A549 (cell line): ENCODE measurements around the gene CHD9. TPM values are rescaled to one million over a fixed set of nuclear protein-coding genes. Genes with fewer than 3 reads are reported as not detected.

Experiments
- ATAC-seq, 2 experiments: fragments of 200-7000 bp in 1 of 2; fragments of >200 bp in 1 of 2; cut with Nextera tagmentation in 1 of 2; cut with Tn5 transposase in 1 of 2; 3 replicates each; pipeline versions ENCODE4 v1.8.0 to v1.9.1; 2018 to 2020; ENCODE audit warnings: mild to moderate bottlenecking in 1 of 2, moderate library complexity in 1 of 2
- CTCF ChIA-PET: fragments of 300-600 bp; sonication (Branson Sonifier 250); formaldehyde crosslinking; extraction: SDS; loops from one replicate; lab custom pipeline; 2021; ENCODE audit warnings: antibody characterized with exemption, inconsistent platforms; lab: Yijun Ruan, JAX
- POLR2A ChIA-PET: fragments of 350-600 bp; formaldehyde crosslinking; extraction: SDS; loops from one replicate; lab custom pipeline; 2021; ENCODE audit warnings: antibody characterized with exemption, inconsistent platforms; lab: Yijun Ruan, JAX
- DNase-seq, 2 experiments: peaks; one replicate each; pipeline versions ENCODE4 v3.0.0 to v3.0.0-alpha.2; 2011 to 2016; ENCODE audit warnings: low read depth in 1 of 2, low spot score in 1 of 2
- FAIRE-seq: peaks from 2 replicates; lab custom pipeline; 2011; peaks lifted over from hg19 to GRCh38; lab: Jason Lieb, UNC
- H3K27ac ChIP-seq, 2 experiments: fragments of >200 bp; sonication (Bioruptor Twin); formaldehyde crosslinking; 3 replicates each; pipeline ENCODE4 v1.5.1; 2016 to 2017
- H3K4me1 ChIP-seq: fragments of >200 bp; sonication (Bioruptor Twin); formaldehyde crosslinking; 3 replicates; pipeline ENCODE4 v1.6.1; 2016
- H3K4me2 ChIP-seq: fragments of >200 bp; sonication (Bioruptor Twin); formaldehyde crosslinking; 3 replicates; pipeline ENCODE4 v1.6.1; 2016
- H3K4me3 ChIP-seq: fragments of >200 bp; sonication (Bioruptor Twin); formaldehyde crosslinking; 3 replicates; pipeline ENCODE4 v1.5.1; 2016
- H3K9me3 ChIP-seq: fragments of >200 bp; sonication (Bioruptor Twin); formaldehyde crosslinking; 3 replicates; pipeline ENCODE4 v1.6.1; 2016
- BHLHE40 ChIP-seq: IDR thresholded peaks from 2 replicates; pipeline ENCODE4 v1.6.1; 2012; ENCODE audit warnings: low read depth, low read length, inconsistent platforms
- CEBPB ChIP-seq, 2 experiments: fragments of >200 bp in 1 of 2; sonication (Bioruptor Twin) in 1 of 2; formaldehyde crosslinking in 1 of 2; IDR thresholded peaks; 2 replicates each; pipeline ENCODE4 v1.6.1; 2012 to 2016
- EP300 ChIP-seq, 2 experiments: fragments of >200 bp; sonication (Bioruptor Twin); formaldehyde crosslinking; IDR thresholded peaks; 2 replicates in 1 of 2; 3 replicates in 1 of 2; pipeline ENCODE4 v1.6.1; 2016 to 2017
- ESRRA ChIP-seq: fragments of 150-350 bp; IDR thresholded peaks from 2 replicates; pipeline ENCODE4 v1.6.1; 2014; ENCODE audit warnings: mild to moderate bottlenecking, low read length, borderline replicate concordance
- FOSB ChIP-seq: fragments of 250-450 bp; sonication (Bioruptor Pico); IDR thresholded peaks from 2 replicates; pipeline ENCODE4 v1.5.0; 2020; ENCODE audit warnings: mild to moderate bottlenecking, moderate library complexity
- HDAC2 ChIP-seq: fragments of 200-600 bp; sonication (generic); IDR thresholded peaks from 2 replicates; pipeline ENCODE4 v1.6.1; 2016
- HEYL ChIP-seq: fragments of 250-450 bp; sonication (Bioruptor Pico); IDR thresholded peaks from 2 replicates; pipeline ENCODE4 v1.8.0; 2021; ENCODE audit warnings: mild to moderate bottlenecking, moderate library complexity
- HOXB13 ChIP-seq: fragments of 250-450 bp; sonication (Bioruptor Pico); IDR thresholded peaks from 2 replicates; pipeline ENCODE4 v1.5.0; 2020; ENCODE audit warnings: low read depth, mild to moderate bottlenecking, moderate library complexity
- KDM1A ChIP-seq: fragments of 200-600 bp; sonication (generic); IDR thresholded peaks from 2 replicates; pipeline ENCODE4 v1.6.1; 2016; ENCODE audit warnings: low read depth, mild to moderate bottlenecking
- MAZ ChIP-seq: fragments of 150-350 bp; IDR thresholded peaks from 2 replicates; pipeline ENCODE4 v1.6.1; 2014; ENCODE audit warnings: antibody characterized with exemption, low read depth, low read length, borderline replicate concordance
- RAD21 ChIP-seq, 2 experiments: fragments of >200 bp in 1 of 2; sonication (Bioruptor Twin) in 1 of 2; formaldehyde crosslinking in 1 of 2; IDR thresholded peaks in 1 of 2; conservative IDR thresholded peaks in 1 of 2; 2 replicates in 1 of 2; 3 replicates in 1 of 2; pipeline ENCODE4 v1.6.1; 2012 to 2018; ENCODE audit warnings: inconsistent platforms in 1 of 2
- RCOR1 ChIP-seq: fragments of 150-350 bp; IDR thresholded peaks from 2 replicates; pipeline ENCODE4 v1.6.1; 2014; ENCODE audit warnings: antibody characterized with exemption, low read length, low read depth
- SMC3 ChIP-seq: fragments of >200 bp; sonication (Bioruptor Twin); formaldehyde crosslinking; IDR thresholded peaks from 3 replicates; pipeline ENCODE4 v1.6.1; 2018; ENCODE audit warnings: inconsistent platforms
- ZC3H11A ChIP-seq: fragments of 450-650 bp; IDR thresholded peaks from 2 replicates; pipeline ENCODE4 v1.6.1; 2014; ENCODE audit warnings: antibody characterized with exemption, mild to moderate bottlenecking
- WGBS: methylation state at CpG from one replicate; pipeline ENCODE4 v1.1.6; 2017; ENCODE audit errors: missing lambda C conversion rate; 5-methylcytosine and 5-hydroxymethylcytosine counted together
- polyA plus RNA-seq, 4 experiments: library from polyadenylated mRNA; depleted of rRNA in 3 of 4; stranded (reverse); fragments of >200 nt; fragmentation: RNase III in 1 of 4; extraction: RNeasy Plus Mini Kit Qiagen cat#74134 plus additional on column Dnase treatment in 1 of 4; gene quantifications; 2 replicates in 3 of 4; 3 replicates in 1 of 4; pipeline ENCODE4 v1.2.3, GENCODE V29; 2011 to 2017
- TF ChIP-seq, protein P1 (sequence below): fragments of 200-600 bp; sonication (generic); IDR thresholded peaks from 2 replicates; pipeline ENCODE4 v1.6.1; 2016; ENCODE audit warnings: antibody characterized with exemption, mild to moderate bottlenecking, moderate library complexity
- TF ChIP-seq, protein P2 (sequence below): IDR thresholded peaks from 2 replicates; pipeline ENCODE4 v1.6.1; 2012
- TF ChIP-seq, protein P3 (sequence below): IDR thresholded peaks from 2 replicates; pipeline ENCODE4 v1.6.1; 2012; ENCODE audit warnings: low read depth, borderline replicate concordance
- TF ChIP-seq, protein P4 (sequence below): fragments of >200 bp; sonication (Bioruptor Twin); formaldehyde crosslinking; IDR thresholded peaks from 3 replicates; pipeline ENCODE4 v1.5.1; 2016

Gene CHD9
- polyA plus RNA-seq, 2 of the 4 experiments (the other 2 are of a cell fraction), result 17.8 to 51.6 TPM

DNA sequence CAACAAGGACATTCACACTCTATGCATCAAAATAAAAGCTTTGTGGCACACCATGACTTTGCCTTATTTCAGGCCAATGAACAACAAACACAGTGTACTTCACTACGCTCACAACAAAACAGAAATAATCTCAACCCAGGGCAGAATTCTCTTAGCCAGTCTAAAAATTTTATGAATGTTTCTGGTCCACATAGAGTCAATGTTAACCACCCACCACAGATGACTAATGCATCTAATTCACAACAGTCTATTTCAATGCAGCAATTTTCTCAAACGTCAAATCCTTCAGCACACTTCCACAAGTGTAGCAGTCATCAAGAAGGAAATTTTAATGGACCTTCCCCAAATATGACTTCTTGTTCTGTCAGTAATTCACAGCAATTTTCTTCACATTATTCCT lies 101.7 kb downstream of the CHD9 start:
- DNase-seq (no peak), FAIRE-seq (no peak)
- WGBS, result 92% methylated on average over 2 of the region's 2 CpGs
- Histone ChIP-seq H3K9me3 (no peaks in the 10 kb centered on the region), H3K4me3 (no peak overlapping the region)
- TF ChIP-seq KDM1A, result no peak
- TF ChIP-seq, protein P1, sequence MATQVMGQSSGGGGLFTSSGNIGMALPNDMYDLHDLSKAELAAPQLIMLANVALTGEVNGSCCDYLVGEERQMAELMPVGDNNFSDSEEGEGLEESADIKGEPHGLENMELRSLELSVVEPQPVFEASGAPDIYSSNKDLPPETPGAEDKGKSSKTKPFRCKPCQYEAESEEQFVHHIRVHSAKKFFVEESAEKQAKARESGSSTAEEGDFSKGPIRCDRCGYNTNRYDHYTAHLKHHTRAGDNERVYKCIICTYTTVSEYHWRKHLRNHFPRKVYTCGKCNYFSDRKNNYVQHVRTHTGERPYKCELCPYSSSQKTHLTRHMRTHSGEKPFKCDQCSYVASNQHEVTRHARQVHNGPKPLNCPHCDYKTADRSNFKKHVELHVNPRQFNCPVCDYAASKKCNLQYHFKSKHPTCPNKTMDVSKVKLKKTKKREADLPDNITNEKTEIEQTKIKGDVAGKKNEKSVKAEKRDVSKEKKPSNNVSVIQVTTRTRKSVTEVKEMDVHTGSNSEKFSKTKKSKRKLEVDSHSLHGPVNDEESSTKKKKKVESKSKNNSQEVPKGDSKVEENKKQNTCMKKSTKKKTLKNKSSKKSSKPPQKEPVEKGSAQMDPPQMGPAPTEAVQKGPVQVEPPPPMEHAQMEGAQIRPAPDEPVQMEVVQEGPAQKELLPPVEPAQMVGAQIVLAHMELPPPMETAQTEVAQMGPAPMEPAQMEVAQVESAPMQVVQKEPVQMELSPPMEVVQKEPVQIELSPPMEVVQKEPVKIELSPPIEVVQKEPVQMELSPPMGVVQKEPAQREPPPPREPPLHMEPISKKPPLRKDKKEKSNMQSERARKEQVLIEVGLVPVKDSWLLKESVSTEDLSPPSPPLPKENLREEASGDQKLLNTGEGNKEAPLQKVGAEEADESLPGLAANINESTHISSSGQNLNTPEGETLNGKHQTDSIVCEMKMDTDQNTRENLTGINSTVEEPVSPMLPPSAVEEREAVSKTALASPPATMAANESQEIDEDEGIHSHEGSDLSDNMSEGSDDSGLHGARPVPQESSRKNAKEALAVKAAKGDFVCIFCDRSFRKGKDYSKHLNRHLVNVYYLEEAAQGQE, result no peak
- TF ChIP-seq HDAC2, result no peak
- TF ChIP-seq RCOR1, result no peak
- TF ChIP-seq, protein P2, sequence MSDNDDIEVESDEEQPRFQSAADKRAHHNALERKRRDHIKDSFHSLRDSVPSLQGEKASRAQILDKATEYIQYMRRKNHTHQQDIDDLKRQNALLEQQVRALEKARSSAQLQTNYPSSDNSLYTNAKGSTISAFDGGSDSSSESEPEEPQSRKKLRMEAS, result no peak
- no peak for TF ChIP-seq EP300 (IDR thresholded peaks at IDR 0.05)
- TF ChIP-seq, protein P3, sequence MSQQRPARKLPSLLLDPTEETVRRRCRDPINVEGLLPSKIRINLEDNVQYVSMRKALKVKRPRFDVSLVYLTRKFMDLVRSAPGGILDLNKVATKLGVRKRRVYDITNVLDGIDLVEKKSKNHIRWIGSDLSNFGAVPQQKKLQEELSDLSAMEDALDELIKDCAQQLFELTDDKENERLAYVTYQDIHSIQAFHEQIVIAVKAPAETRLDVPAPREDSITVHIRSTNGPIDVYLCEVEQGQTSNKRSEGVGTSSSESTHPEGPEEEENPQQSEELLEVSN, result no peak
- no peak for TF ChIP-seq ZC3H11A
- TF ChIP-seq HOXB13 (CRISPR knock-in tag), result no peak
- TF ChIP-seq MAZ, result no peak
- no peak for TF ChIP-seq BHLHE40
- TF ChIP-seq, all 56 proteins: peak for 0
- ATAC-seq, result no peak
- H3K4me2 ChIP-seq, result no peak overlapping the region
- POLR2A ChIA-PET, result no interaction called here
- no peak overlapping the region for H3K27ac ChIP-seq
- peaks cover 8% of the 10 kb centered on the region; the same call in 2 of the 3 replicates for H3K4me1 ChIP-seq
- CTCF ChIA-PET, result interaction anchor here (1.8 kb wide), 1 partner anchor 102 kb away, joined by 7 read pairs; the partner anchor contains the start of gene CHD9

DNA sequence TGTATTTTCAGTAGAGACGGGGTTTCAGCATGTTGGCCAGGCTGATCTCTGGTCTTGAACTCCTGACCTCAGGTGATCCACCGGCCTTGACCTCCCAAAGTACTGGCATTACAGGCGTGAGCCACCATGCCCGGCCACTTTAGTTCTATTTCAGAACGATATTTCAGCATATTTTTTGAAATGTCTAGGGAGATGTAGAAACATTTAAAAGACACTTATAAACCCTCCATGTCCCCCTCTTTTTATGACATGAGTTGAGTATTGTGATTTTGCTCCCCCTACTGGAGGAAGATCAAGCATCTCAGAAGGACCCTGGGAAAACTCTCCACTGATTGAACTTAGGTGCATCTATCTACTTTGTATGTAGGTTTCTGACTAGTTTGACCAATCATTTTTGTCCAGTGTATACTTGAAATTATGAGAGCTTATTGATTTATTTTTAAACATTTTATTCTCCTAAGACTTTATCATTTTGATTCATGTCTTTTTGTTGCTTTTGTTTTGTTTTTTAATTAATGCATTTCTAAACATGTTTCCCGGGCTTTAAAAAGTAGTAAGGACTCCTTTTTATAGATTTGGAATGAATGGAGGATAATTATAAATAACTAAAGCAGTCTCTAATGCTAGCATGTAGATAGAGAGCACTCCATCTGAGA lies 105.1 kb downstream of the CHD9 start:
- H3K4me3 ChIP-seq, result no peak overlapping the region
- FAIRE-seq (peak; percentile 89), ATAC-seq (peak; percentile 76 to 88), DNase-seq (peak; percentile 46 to 63)
- WGBS, result 70% methylated on average over 6 of the region's 6 CpGs
- CTCF ChIA-PET, result interaction anchor here (0.8 to 3.5 kb wide), 16 partner anchors 8 to 107 kb away, joined by 3 to 21 read pairs (median 5); partner anchors contain the start of genes CHD9 and CHD9NB
- no peaks in the 10 kb centered on the region for H3K9me3 ChIP-seq
- POLR2A ChIA-PET, result no interaction called here
- H3K4me1 ChIP-seq, result no peaks in the 10 kb centered on the region
- no peak overlapping the region for H3K4me2 ChIP-seq
- TF ChIP-seq SMC3 (peak; percentile 65), ESRRA (no peak), HEYL (CRISPR knock-in tag) (no peak), RAD21 (conservative IDR thresholded peaks at IDR 0.05 in 1 of 2, IDR thresholded peaks at IDR 0.05 in 1 of 2) (peak; percentile 59 to 65), CEBPB (IDR thresholded peaks at IDR 0.05) (no peak), FOSB (no peak)
- TF ChIP-seq, protein P4, sequence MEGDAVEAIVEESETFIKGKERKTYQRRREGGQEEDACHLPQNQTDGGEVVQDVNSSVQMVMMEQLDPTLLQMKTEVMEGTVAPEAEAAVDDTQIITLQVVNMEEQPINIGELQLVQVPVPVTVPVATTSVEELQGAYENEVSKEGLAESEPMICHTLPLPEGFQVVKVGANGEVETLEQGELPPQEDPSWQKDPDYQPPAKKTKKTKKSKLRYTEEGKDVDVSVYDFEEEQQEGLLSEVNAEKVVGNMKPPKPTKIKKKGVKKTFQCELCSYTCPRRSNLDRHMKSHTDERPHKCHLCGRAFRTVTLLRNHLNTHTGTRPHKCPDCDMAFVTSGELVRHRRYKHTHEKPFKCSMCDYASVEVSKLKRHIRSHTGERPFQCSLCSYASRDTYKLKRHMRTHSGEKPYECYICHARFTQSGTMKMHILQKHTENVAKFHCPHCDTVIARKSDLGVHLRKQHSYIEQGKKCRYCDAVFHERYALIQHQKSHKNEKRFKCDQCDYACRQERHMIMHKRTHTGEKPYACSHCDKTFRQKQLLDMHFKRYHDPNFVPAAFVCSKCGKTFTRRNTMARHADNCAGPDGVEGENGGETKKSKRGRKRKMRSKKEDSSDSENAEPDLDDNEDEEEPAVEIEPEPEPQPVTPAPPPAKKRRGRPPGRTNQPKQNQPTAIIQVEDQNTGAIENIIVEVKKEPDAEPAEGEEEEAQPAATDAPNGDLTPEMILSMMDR, result peak; percentile 70
- no peak overlapping the region for H3K27ac ChIP-seq
